GM21529 (cell line): Measurements from ENCODE around the gene PLCB3.
A peak's percentile ranks its signal among the peaks of the same experiment; 100 is the strongest.

ENCODE experiments used
- ATAC-seq: cut with Tn5 transposase; IDR thresholded peaks from one replicate; pipeline ENCODE4 v1.9.1; 2021; ENCODE audit not compliant: unreplicated experiment

The PLCB3 gene

GRCh38 chr11:64317961-64318765 lies 66.8 kb downstream of the PLCB3 start, which contains the start of gene PRDX5:
Gene PRDX5 (plus strand): TSS chr11:64318121. CDS start chr11:64318216, 95 bp downstream.
- peak; percentile 72 for ATAC-seq
